ENCODE data around the gene PEAK1. TPM values are rescaled to one million over a fixed set of nuclear protein-coding genes. Genes with fewer than 3 reads are reported as not detected.
"Not testable (repeated sequence)": the region's sequence is repeated elsewhere in the genome, so short reads cannot be mapped to it uniquely, and the experiment has no call there.

The PEAK1 gene
- total RNA-seq, 1 donor from 2014 or later = 59.6 TPM

- no peak for DNase-seq (ENCODE audit: low read depth in 2 of 2)
Observed at GRCh38 chr15:77228828-77229227, 191.1 kb downstream of the PEAK1 start.

GRCh38 chr15:77226652-77227051, 193.3 kb downstream of the PEAK1 start:
- DNase-seq (ENCODE audit: low read depth in 2 of 2) = no peak

DNA sequence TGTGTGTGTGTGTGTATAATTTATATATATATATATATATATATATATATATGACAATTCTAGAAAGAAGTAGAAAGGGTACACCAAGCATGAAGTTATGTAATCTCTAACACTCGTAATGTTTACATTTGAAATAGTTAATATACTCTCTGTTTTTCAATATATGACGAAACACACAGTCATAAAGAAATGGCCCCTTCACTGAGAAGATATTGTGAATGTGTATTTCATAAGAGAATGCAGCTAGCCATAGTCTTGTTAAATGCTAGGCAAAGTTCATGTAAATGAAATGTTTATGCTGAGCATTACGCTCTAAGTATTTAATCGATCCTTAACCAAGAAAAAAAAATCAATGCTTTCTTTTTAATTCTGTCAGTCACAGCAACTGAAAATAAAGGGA, 194.3 kb downstream of the PEAK1 start:
- no peak for DNase-seq (ENCODE audit: low read depth in 2 of 2)

- DNase-seq (ENCODE audit: low read depth in 2 of 2) = peak in 1 of 2 donors; percentile 3
Observed at GRCh38 chr15:77225088-77225487, 194.8 kb downstream of the PEAK1 start.

- peak; percentile 18 to 72 for DNase-seq (ENCODE audit: low read depth in 2 of 2)
Observed at GRCh38 chr15:77224352-77224751, 195.6 kb downstream of the PEAK1 start.

DNA sequence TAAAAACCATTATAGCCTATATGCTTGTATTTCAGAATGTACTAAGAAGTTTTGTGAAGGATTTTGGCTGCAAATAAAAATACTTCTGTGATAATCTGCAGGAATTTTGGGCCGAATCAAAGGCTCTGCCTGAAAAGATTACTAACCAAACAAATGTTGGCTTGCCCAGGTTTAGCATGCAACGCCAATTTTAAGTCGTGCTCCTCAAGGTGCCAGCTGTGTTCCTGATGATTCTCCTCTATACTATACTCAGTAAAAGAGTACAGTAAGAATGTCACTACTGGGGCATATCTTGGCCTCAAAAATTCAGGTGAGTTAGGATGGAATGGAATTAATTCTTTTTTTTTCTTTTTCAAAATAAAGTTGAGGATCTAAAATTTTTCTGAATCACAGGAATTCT, 198.2 kb downstream of the PEAK1 start:
- no peak for DNase-seq (ENCODE audit: low read depth in 2 of 2)

DNA sequence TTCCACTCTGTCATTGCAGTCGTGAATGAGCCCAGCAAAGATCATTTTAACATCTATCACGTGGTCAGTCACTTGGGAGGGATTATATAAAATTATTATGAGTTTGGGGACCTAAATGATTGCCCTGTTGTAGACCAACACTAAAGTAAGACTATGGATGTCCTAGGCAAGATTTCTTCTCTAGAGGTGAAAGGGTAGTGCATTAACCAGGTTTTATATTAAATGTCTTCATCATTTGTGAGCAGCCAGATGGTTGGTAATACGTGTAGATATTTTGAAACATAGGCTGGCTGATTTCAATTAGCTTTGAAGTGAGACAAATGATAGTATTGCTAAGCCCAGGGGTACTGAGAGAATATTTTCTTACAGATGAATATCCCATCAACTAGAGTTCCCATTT, 198.7 kb downstream of the PEAK1 start:
- no peak for DNase-seq (ENCODE audit: low read depth in 2 of 2)

- DNase-seq (ENCODE audit: low read depth in 2 of 2) = no peak
Observed at GRCh38 chr15:77219841-77220240, 200.1 kb downstream of the PEAK1 start.

DNA sequence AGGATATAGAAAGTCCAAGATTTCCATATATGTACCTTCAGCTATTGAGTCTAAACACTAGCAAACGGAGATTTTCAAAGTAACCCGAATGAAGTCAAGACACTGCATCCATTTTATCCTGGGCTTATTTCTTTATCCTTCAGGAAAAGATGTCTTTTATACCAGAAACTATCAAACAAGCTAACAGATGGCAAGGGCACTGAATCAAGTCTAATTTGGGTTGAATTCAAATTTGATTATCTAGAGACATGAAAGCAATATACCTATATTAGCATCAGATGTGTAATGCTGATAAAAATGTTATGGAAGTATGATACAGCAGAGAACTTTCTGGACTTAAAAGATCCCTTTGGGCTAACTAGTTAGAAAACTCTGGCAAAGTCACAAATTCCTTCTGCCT, 210.7 kb downstream of the PEAK1 start:
- no peak for DNase-seq (ENCODE audit: low read depth in 2 of 2)

DNA sequence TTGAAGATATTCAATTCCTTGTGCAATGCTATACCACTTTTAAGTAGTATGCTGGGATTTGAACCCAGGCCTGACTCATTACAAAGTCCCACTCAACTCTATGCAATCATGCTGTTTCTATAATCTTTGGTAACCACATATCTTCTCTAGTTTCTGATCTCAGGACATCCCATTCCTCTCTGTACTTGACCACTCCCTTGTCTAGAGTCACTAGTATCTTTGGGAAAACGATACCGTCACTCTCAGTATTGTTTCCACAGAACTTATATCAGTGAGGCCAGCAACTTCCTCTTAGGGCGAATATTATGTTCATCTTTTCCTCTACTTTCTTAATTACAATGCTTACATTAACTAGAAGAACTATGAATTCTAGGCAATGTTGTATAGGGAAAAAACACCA, 211.7 kb downstream of the PEAK1 start:
- no peak for DNase-seq (ENCODE audit: low read depth in 2 of 2)

DNA sequence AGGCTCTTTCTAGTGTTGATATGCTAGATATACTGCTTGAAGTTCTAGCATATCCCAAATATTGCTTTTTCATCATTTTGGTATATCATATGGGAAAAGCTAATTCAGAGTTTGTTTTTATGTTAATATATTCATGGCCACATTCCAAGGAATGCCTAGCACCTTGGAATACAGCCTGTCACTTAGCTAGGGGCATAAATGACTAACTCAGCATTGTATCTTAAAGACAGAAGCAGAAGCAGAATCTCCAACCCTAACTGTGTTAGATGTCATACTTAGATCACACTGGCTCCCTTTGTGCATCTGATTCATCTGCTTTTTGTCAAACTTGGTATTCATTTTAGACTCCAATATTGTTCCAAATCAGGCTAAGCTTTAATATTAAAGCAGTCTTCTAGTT, 218.2 kb downstream of the PEAK1 start:
- DNase-seq (ENCODE audit: low read depth in 2 of 2) = no peak

DNA sequence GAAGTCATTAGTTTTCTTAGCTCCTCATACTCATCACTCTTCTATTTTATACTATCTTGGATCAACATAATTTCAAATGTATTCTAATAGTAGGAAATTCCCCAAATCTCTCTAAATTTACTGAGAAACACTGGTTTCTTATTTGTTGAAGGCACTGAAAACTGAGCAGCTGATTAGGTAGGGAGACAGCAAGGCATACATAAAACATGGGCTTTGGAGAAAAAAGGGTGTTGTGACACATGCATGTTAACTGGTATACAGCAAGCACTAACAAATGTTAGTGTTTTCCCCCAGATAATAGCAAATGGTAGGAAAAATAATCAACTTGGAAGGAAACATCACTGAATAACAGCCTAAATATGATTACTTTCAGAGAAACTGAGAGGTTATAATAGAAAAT, 223.5 kb downstream of the PEAK1 start:
- DNase-seq (ENCODE audit: low read depth in 2 of 2) = no peak

- no peak for DNase-seq (ENCODE audit: low read depth in 2 of 2)
Observed at GRCh38 chr15:77195586-77195985, 224.3 kb downstream of the PEAK1 start.

DNA sequence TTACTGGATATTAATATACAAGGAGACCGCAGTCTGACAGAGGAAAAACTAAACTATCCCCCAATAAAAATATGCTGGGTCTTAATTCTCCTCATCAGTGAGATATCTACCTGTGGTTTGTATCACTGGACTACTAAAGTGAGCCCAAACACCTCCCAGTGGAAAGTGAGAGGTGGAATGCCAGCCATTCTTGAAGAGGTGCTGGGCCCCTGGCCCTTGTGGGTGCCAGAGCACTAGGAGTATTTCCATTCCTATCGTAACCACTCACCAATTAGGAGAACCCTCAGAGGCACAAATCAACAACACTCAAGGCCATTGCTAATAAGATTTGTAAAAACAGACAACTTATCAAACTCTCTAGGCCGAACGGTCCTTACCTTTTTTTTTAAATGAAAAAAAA, 227.5 kb downstream of the PEAK1 start:
- DNase-seq (ENCODE audit: low read depth in 2 of 2) = no peak

GRCh38 chr15:77191230-77191834, 228.6 kb downstream of the PEAK1 start:
- DNase-seq (ENCODE audit: low read depth in 2 of 2) = no peak

DNA sequence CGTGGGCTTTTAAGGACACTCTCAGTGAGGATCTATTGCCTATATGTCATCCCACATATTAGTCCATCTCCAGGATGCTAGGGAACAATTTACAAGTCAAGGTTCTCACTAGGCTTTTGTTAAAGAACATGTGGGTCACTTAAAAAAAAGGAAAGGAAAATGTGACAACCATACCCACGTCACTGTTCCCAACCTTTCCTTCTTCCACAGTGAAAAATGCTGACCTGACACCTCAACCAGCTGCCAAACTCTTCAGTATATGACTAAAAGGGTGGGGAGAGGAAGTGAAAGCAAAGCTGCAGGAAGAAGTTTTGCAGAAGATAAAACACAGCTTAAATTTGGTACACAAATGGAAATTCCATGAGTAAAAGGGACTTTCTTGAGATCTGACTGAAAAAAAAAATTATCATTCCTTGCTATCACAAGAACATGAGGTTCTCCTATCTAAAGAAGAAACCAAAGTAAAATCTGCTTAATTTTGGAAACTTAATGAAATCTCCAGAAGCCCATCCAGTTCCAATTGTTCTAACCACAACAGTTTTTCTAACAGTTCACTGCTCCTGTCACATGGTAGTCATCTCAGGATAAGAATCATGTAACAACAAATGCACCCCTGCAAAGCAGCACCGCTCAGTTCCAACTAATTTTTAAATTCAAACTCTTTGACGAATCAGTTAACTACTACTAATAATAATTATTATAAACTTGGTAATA, 232.0 kb downstream of the PEAK1 start:
- peak; percentile 93 to 95 for DNase-seq (ENCODE audit: low read depth in 2 of 2)

GRCh38 chr15:77186594-77187011, 233.3 kb downstream of the PEAK1 start:
- peak; percentile 58 to 66 for DNase-seq (ENCODE audit: low read depth in 2 of 2)

- peak; percentile 44 to 70 for DNase-seq (ENCODE audit: low read depth in 2 of 2)
Observed at GRCh38 chr15:77185242-77185785, 234.6 kb downstream of the PEAK1 start.

GRCh38 chr15:77184352-77184751, 235.6 kb downstream of the PEAK1 start:
- DNase-seq (ENCODE audit: low read depth in 2 of 2) = not testable (repeated sequence)

DNA sequence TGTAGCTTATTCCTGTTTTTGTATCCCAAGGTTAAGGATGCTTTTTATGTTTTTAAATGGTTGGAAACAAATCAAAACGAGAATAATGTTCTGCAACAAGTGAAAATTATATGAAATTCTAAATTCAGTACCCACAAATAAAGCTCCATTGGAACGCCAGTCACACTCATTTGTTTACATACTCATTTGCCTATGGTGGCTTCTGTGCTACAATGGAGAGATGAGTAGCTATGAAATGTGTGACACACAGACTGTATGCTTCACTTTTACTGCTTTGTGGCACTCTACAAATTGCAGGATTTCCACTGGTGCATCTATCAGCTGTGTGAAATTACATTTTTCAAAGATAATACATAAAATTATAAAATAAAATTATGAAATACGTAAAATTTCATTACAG, 236.8 kb downstream of the PEAK1 start:
- DNase-seq (ENCODE audit: low read depth in 2 of 2) = no peak

- DNase-seq (ENCODE audit: low read depth in 2 of 2) = no peak
Observed at GRCh38 chr15:77181305-77182074, 238.4 kb downstream of the PEAK1 start.

GRCh38 chr15:77180757-77181156, 239.1 kb downstream of the PEAK1 start:
- DNase-seq (ENCODE audit: low read depth in 2 of 2) = no peak
